HG03565 (cell line): ENCODE measurements around the gene ADD2.
"Not testable (repeated sequence)": the region's sequence is repeated elsewhere in the genome, so short reads cannot be mapped to it uniquely, and the experiment has no call there.

Experiments
- ATAC-seq: cut with Tn5 transposase; IDR thresholded peaks from one replicate; pipeline ENCODE4 v1.9.1; 2021; ENCODE audit warnings: mild to moderate bottlenecking, moderate library complexity; ENCODE audit not compliant: unreplicated experiment

ADD2 gene

DNA sequence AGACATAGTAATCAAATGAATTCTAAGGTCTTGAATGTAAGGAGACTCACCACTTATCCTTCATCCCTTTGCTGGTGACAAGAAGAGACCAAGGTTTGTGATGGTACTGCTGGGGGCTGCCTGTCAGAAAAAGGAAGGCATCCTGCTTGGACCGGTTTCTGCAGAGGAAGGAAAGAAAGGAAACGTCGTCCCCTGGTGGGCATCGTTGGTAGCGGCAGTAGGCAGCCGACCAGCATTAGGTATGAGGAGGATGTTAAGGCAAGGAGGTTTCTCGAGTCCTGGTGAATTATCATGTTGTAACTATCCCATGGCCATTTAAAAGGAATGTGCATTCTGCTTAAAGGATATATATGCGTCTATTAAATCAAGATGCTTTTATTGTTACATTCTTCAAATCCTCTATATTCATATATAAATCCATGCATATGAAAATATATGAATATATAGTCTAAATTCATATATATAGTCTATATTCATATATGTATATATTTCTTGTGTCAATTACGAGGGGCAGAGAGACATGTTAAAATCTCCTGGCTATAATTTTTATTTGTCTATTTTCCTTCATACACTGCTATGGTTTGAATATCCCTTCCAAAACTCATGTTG, 120.0 kb downstream of the ADD2 start:
- no peak for ATAC-seq

DNA sequence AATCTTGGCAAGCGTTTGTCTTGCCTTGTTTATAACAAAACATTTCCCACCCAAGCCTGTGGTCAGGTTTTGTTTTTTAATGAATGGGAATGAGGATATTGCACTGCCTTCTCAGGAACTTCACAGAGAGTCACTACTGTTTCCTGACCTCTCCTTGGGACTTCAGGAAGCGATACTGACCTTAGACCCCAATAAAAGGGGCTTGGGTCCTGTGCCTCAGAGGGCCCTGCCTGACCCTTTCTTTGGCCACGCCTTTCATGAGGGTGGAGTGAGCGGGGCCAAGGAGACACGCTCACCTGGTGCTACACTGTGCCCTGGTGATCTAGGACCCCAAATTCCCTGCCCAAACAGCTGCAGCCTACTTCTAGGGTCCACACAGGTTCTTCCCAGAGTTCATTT, 121.6 kb downstream of the ADD2 start:
- ATAC-seq = no peak

DNA sequence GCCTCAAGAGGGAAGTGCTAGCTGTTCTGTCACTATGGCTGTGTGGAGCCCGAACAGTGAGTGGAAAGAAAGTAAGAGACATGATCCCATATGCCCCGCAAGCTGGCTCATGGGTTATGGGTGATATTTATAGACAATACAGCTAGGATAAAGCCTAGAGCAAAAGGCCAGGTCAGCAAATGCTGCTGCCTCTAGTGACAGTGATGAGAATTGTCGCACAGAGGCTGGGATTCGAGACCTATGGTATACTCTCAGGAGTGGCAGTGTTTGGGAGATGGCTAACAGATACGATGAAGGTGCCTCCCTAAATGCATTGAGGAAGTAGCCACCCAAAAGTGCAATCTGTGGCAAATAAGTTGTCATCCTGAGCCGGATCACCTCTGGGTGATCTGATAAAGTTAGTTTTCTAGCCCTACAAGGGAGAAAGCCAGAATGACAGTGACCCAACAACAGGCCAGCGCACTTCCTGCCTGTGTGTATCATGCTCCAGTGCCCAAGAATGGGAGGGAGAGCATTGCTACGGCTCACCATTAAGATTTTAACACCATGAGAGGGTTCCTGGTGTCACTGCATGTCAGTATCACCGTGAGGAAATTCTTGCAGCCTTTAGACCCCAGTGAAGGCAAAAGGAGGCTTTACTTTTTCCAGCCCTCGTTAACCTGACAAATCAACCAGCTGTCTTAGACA, 122.1 kb downstream of the ADD2 start:
- ATAC-seq = no peak

DNA sequence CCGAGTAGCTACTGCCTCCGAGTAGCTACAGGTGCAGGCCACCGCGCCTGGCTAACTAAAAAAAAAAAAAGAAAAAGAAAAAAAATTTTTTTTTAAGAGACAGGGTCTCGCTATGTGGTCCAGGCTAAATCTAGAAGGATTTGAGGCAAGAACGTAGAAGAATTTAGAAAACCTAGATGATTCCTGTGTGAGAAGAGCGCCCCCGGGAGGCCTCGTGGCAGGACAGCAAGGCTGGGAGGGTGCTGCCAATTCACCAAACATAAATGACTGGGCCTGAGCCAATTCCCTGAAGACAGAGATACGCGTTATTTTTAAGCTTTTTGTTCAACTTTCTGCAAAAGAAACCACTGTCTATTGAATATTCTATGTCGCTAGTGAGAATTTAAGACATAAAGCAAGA, 124.3 kb downstream of the ADD2 start:
- no peak for ATAC-seq

DNA sequence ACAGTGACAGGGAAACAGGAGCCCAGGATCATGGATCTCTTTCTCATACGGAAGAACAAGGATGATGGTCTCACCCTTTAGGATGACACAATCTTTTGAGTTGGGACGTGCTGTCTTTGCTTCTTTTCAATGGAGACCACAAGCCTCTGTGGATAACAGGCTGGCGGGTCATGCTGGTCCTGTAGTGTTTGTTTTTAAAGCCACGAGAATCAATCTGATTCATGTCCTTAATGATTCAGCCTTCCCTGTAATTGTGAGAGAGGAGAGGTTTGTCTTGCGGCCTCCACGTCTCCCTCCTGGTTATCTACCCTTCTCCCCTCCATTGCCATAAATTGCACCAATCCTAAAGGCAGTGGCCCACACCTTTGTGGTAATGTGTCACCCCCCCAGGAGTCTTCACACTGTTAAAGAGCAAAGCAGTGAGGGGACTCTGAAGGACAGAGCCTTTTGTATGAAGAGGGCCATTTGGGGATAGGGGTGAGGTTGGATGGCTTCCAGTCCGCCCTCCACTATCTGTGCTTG, 126.7 kb downstream of the ADD2 start:
- ATAC-seq = no peak

- no peak for ATAC-seq
Measured at GRCh38 chr2:70639841-70640436, 128.1 kb downstream of the ADD2 start.

DNA sequence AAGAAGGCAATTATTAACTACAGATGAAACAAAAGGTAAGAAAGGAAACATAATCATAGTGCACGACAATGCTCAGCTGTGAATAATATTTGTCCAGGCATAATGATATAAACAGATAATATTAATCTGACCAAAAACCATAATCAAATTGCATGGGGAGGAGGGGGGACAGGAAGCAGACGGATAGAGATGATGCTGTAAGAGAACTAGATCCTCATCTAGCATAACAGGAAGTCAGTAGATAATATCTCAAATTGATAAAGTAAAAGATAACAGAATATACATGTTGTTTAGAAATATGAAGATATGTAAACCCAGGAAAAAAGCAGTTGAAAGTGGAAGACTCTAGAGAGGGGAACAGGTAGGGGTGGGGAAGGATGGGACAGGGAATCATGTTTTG, 129.4 kb downstream of the ADD2 start:
- no peak for ATAC-seq

DNA sequence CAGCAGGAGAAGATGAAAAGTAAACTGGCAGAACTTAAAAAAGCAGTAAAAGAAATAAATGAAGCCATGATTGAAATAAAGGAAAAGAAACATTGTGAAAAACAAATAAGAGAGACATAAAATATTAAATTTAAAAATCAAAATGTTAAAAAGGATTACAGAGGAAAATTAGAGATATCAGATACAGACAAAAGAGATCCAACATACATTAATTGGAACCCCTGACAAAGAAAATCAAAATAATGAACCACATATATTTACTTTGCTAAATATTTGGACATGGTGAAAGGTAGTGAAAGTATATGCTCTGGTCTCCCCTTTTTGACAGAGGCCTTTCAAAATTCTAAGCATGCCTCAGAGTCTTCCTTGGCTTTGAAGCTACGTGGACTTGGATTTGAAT, 134.5 kb downstream of the ADD2 start:
- no peak for ATAC-seq

GRCh38 chr2:70632966-70633365, 135.0 kb downstream of the ADD2 start:
- no peak for ATAC-seq

DNA sequence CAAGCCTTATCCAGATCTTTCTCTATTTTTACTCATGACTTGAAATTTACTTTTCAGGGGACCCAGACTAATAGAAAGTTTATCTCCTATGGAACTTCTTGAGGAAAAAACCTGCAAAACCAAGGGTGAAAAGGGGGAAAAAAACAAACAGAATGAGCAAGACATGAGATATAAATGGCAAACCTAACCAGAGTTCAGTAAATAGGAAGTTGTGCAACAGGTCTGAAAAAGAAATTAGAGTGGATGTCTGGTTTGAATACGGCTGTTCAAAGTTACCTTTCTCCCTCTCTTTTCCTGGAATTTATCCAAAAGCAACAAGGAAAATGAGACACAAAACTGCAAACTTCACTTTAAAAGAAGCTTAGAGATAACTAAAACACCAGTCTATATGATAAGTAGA, 135.6 kb downstream of the ADD2 start:
- no peak for ATAC-seq

DNA sequence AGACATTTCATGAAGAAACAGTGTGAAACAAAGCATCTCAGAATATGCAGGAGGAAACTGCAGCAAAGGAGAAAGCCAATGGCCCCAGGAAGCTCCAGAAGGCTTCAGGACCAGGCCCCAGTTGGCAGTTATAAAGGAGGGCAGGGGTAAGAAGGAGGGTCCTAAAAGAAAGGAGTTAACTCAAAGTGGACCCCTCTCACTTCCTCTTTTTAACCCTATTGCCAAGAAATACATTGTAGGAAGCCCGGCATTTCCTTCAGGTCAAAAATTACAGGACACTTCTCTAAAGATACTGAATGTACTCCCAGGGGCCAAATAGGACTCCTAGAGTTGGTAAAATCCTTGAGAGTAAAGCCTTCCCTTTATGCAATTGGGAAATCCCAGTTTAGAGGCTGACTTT, 137.2 kb downstream of the ADD2 start:
- no peak for ATAC-seq

- ATAC-seq = no peak
Measured at GRCh38 chr2:70627211-70627898, 140.6 kb downstream of the ADD2 start.

DNA sequence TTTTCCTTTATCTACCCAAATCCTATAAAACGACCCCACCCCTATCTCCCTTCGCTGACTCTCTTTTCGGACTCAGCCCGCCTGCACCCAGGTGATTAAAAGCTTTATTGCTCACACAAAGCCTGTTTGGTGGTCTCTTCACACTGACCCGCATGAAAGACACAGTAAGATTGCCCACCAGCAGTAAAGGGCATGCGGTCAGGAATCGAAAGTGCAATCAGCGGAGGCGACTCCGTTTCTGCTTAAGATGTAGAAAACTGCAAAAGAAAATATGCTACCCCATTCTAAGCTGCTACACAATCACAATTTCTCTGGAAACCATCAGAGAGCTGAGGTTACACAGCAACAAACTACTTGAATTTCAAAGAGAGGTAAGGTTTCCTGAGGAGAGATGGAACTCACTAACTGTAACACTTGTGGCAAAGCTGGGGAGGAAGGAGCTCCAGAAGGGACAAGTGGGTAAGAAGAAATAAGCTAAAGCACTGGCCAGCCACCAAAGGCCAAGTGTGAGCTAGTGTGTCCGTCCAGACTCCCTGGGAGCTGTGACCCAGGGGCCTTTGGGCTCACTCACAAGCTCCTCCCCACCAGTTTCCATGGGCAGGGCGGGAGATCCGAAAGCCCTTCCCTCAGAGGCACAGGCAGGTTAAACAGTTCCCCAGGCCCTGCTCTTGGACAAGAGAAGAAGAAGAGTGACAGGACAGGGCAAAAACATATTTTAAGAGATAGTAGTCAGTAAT, 141.6 kb downstream of the ADD2 start:
- ATAC-seq = no peak

GRCh38 chr2:70621536-70621935, 146.5 kb downstream of the ADD2 start:
- ATAC-seq = not testable (repeated sequence)

GRCh38 chr2:70620020-70620419, 148.0 kb downstream of the ADD2 start:
- no peak for ATAC-seq

DNA sequence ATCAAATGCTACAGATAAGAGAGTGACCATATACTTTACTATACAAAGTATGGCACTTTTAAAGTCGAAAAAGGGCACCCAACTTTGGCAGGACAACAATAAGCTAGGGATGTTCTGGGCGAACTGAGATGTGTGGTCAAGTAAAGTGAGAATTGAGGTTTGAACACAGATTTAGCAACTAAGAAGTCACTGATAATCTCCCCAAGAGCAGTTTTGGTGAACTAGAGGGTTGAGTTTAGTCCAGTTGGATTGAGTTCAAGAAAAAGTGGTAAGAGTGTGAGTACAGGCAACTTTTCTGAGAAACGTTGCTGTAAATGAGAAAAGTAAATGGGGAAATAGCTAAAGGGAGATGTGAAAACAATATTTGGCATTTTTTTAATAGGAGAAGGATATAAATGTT, 148.8 kb downstream of the ADD2 start:
- no peak for ATAC-seq

- no peak for ATAC-seq
Measured at GRCh38 chr2:70616168-70616694, 151.8 kb downstream of the ADD2 start.

GRCh38 chr2:70615222-70615621, 152.8 kb downstream of the ADD2 start:
- ATAC-seq = no peak

DNA sequence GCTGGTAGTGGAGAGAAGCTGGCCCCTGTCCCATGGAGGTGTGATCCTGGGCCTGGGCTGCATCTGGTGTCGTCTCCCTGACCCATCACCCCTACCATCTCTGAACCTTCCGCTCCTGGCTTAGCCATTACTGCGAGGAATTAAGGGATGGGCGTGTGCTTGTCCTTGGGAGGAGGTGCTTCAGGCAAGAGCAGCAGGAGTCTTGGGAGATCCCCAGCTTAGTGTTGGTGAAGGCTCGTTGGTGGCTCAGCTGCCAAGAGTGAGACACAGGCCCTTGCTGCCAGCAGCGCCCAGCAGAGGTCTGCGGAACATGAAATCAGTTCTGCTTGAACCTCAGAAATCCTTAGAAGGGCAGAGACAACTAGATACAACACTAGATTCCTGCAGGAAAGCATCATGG, 154.5 kb downstream of the ADD2 start:
- no peak for ATAC-seq

- ATAC-seq = no peak
Measured at GRCh38 chr2:70612574-70612973, 155.4 kb downstream of the ADD2 start.

- no peak for ATAC-seq
Measured at GRCh38 chr2:70608373-70608772, 159.6 kb downstream of the ADD2 start.
